Stomach (tissue), 9 donors: ENCODE results near the gene CUL4A. TPM values are rescaled to one million over a fixed set of nuclear protein-coding genes. Genes with fewer than 3 reads are reported as not detected.

Source experiments
- DNase-seq, 2 donors: peaks; one replicate each; pipeline versions ENCODE4 v3.0.0 to v3.0.0-alpha.2; 2013 to 2019
- H3K27ac ChIP-seq, 5 donors: fragments of 200-600 bp in 4 of 5; sonication (generic) in 4 of 5; one replicate each; pipeline ENCODE4 v1.5.1; 2013 to 2019; ENCODE audit warnings: mild to moderate bottlenecking in 1 of 5, moderate library complexity in 1 of 5
- H3K27me3 ChIP-seq, 3 donors: fragments of 200-600 bp; sonication (generic); one replicate each; pipeline ENCODE4 v1.5.1; 2017 to 2019; ENCODE audit warnings: mixed run types in 1 of 3
- H3K36me3 ChIP-seq, 4 donors: fragments of 200-600 bp; sonication (generic); 1 replicate in 3 of 4; 2 replicates in 1 of 4; pipeline ENCODE4 v1.5.1; 2016 to 2019
- H3K4me1 ChIP-seq, 4 donors: fragments of 200-600 bp; sonication (generic); one replicate each; pipeline ENCODE4 v1.5.1; 2016 to 2019
- H3K4me3 ChIP-seq, 4 donors: fragments of 200-600 bp; sonication (generic) in 3 of 4; one replicate each; pipeline ENCODE4 v1.5.1; 2016 to 2019; ENCODE audit warnings: mild to moderate bottlenecking in 1 of 4
- H3K9me3 ChIP-seq, 4 donors: fragments of 200-600 bp; sonication (generic); one replicate each; pipeline ENCODE4 v1.5.1; 2016 to 2019
- EP300 ChIP-seq: sonication (generic); formaldehyde crosslinking; IDR thresholded peaks from one replicate; pipeline ENCODE4 v1.6.1; 2017; ENCODE audit warnings: antibody characterized with exemption
- POLR2A ChIP-seq, 4 donors: fragments of 450-650 bp; IDR thresholded peaks; one replicate each; pipeline ENCODE4 v1.6.1; 2016; ENCODE audit warnings: antibody characterized with exemption in 4 of 4, control low read depth in 2 of 4, mild to moderate bottlenecking in 1 of 4, moderate library complexity in 1 of 4
- POLR2AphosphoS5 ChIP-seq, 3 donors: sonication (generic); formaldehyde crosslinking; IDR thresholded peaks; one replicate each; pipeline ENCODE4 v1.6.1; 2016; ENCODE audit warnings: antibody characterized with exemption in 3 of 3
- WGBS, 5 donors: extraction: QIAGEN DNeasy Blood & Tissue Kit in 3 of 5; methylation state at CpG; one replicate each; pipeline versions ENCODE4 v1.1.5 to v1.1.7; 2013 to 2018; 5-methylcytosine and 5-hydroxymethylcytosine counted together
- intact Hi-C: fragments of 100-400 bp; cut with DNase I; formaldehyde crosslinking; loops from one replicate; pipeline ENCODE4 v1.15.1; 2023; ENCODE audit warnings: low total_unique reads
- polyA plus RNA-seq, 3 donors: library from polyadenylated mRNA; stranded (reverse); fragments of 200-250 nt; gene quantifications; one replicate each; pipeline ENCODE4 v1.2.3, GENCODE V29; 2013
- total RNA-seq, 5 donors: library from RNA; depleted of rRNA; stranded (reverse); fragments of >200 nt; gene quantifications; one replicate each; pipeline versions ENCODE4 v1.1.0 to v1.2.3, GENCODE V29; 2014 to 2016
- TF ChIP-seq, protein P1 (sequence below), 7 experiments: fragments of 450-650 bp in 4 of 7; fragments of 200-600 bp in 3 of 7; sonication (generic) in 3 of 7; IDR thresholded peaks; one replicate each; pipeline ENCODE4 v1.5.1; 2016 to 2019; ENCODE audit warnings: antibody characterized with exemption in 7 of 7, control low read depth in 2 of 7, mild to moderate bottlenecking in 1 of 7
- donor health status: healthy with polysubstance abuse.
- donor health status: Bipolar disorder and iron deficiency.
- donor health status: healthy.

Gene CUL4A
- total and polyA plus RNA-seq, 8 donors: 24.4 to 153 (median 108) TPM

DNA sequence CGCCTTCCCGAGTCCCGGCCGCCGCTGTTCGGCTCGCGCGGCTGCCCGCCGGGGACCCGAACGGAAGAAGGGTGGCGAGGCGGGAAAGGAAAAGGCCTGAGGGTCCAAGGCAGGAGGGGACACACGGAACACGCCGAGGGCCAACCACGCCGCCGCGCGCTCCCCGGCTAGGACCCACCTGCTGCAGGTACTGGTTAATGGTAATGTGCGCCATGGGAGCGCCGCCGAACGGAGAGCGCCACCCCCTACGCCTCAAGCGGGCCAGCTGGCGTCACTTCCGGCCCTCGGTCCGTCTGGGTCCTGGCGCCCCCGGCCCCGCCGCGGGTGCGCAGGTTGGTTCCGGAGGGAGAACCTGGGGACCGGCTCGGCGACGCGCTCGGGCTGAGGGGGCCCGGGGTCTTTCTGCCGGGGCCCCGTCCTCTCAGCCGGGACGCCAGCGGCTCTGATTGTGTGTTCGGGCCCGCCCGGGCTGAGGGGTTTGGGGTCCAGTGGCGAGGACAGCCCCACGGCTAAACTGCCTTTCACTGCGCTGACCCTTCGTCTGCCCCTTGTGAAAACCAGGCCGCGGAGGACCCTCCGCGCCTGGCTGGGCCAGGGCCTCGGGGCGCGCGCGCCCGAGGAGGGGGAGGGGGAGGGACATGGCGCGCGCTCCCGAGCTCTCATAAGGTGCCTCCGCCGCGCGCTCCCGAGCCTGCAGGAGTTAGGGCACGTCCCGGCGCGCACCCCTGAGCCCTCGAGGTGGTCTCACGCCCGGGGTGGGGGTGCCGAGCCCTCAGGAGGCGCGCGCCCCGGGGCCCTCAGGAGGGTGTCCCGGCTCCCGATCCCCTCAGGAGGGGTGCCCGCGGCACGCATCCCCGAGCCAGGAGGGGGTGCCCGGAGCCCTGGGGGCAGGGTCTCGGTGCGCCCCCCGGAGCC lies 735 bp upstream of the CUL4A start, which contains the start of gene PCID2:
Gene PCID2 (minus strand): TSS at position 249 of the 915 bp plus-strand sequence. CDS start 35 bp downstream, at position 214.
- intact Hi-C loops: no loop called here
- Histone ChIP-seq H3K4me1 (peaks cover 49 to 81% (median 68%) of the 10 kb centered on the region in 4 donors), H3K36me3 (peaks cover 0 to 37% (median 22%) of the 10 kb centered on the region in 4 donors), H3K27me3 (no peaks in the 10 kb centered on the region), H3K4me3 (peak within 1 kb of the TSS; percentile 89 to 98 (median 96)), H3K9me3 (no peaks in the 10 kb centered on the region), H3K27ac (peak within 1 kb of the TSS; percentile 97 to 100 (median 100))
- peak; percentile 93 to 97 for DNase-seq
- TF ChIP-seq POLR2A (IDR thresholded peaks at IDR 0.05): peak in 2 of 4 donors; percentile 61 to 81
- TF ChIP-seq, protein P1, sequence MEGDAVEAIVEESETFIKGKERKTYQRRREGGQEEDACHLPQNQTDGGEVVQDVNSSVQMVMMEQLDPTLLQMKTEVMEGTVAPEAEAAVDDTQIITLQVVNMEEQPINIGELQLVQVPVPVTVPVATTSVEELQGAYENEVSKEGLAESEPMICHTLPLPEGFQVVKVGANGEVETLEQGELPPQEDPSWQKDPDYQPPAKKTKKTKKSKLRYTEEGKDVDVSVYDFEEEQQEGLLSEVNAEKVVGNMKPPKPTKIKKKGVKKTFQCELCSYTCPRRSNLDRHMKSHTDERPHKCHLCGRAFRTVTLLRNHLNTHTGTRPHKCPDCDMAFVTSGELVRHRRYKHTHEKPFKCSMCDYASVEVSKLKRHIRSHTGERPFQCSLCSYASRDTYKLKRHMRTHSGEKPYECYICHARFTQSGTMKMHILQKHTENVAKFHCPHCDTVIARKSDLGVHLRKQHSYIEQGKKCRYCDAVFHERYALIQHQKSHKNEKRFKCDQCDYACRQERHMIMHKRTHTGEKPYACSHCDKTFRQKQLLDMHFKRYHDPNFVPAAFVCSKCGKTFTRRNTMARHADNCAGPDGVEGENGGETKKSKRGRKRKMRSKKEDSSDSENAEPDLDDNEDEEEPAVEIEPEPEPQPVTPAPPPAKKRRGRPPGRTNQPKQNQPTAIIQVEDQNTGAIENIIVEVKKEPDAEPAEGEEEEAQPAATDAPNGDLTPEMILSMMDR (IDR thresholded peaks at IDR 0.05): peak in 1 of 7 experiments; percentile 11
- TF ChIP-seq EP300: no peak
- TF ChIP-seq POLR2AphosphoS5 (IDR thresholded peaks at IDR 0.05): peak; percentile 79 to 95 (median 90)
- 0 to 1% (median 0%) methylated on average over 13 to 101 of the region's 103 CpGs for WGBS, 5 donors

DNA sequence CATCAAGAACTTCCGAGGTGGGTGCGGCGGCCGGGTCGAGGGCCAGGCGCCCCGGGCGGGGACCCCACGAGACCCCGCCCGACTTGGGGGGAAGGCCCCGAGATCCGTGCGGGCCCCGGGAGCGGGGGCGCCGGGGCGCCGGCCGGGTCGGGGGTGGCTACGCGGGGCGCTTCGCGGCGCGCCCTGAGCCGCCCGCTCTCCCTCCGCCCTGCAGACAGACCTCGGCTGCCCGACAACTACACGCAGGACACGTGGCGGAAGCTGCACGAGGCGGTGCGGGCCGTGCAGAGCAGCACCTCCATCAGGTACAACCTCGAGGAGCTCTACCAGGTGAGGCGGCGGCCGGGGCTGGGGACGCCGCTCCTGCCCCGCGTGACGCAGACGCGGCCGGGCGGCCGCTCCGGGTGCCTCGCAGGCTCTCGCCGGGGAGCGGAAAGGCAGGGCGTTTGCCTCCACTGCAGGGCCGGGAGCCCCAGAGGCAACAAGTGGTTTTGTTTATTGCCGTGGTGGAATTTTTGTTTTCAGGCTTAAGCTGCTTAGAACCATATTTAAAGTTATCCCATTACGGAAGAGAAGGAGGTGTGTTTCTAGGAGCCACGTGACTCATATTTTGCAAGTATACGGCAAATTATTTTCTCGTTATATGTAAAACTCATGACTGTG lies 477 bp downstream of the CUL4A start:
- intact Hi-C loops: no loop called here
- WGBS, 5 donors: 0 to 1% (median 0%) methylated on average over 21 to 67 of the region's 67 CpGs
- Histone ChIP-seq H3K27me3 (no peaks in the 10 kb centered on the region), H3K4me3 (peak overlapping the region; percentile 89 to 98 (median 96)), H3K36me3 (peaks cover 0 to 27% (median 12%) of the 10 kb centered on the region in 4 donors), H3K4me1 (peaks cover 48 to 81% (median 67%) of the 10 kb centered on the region in 4 donors), H3K9me3 (no peaks in the 10 kb centered on the region), H3K27ac (peak overlapping the region; percentile 97 to 100 (median 100))
- peak; percentile 71 to 88 for DNase-seq
- TF ChIP-seq POLR2AphosphoS5 (IDR thresholded peaks at IDR 0.05) (peak in 1 of 3 donors; percentile 21), POLR2A (IDR thresholded peaks at IDR 0.05) (no peak), EP300 (no peak)
- TF ChIP-seq, protein P1 (IDR thresholded peaks at IDR 0.05): no peak

DNA sequence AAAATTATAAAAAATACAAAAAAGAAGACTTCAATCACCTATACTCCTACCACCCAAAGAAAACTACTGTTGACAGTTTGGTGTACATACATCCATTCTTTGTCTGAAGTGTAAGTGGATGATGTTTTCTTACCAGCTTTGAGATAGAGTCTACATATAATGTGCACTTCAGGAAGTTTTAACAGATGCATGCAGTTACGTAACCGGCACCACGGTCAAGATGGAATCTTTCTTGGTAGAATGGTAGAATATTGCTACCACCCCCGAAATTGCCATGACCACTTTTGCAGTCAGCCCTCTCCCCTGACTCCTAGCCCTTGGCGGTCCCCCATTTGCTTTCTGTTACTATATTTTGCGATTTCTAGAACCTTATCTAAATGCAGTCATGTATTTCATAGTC lies 1.4 kb downstream of the CUL4A start:
- H3K4me1 ChIP-seq: peaks cover 49 to 81% (median 71%) of the 10 kb centered on the region in 4 donors
- intact Hi-C loops: no loop called here
- H3K27ac ChIP-seq: no peak overlapping the region
- H3K9me3 ChIP-seq: no peaks in the 10 kb centered on the region
- no peak for TF ChIP-seq POLR2A (IDR thresholded peaks at IDR 0.05)
- TF ChIP-seq EP300: no peak
- TF ChIP-seq, protein P1 (IDR thresholded peaks at IDR 0.05): no peak
- no peak for TF ChIP-seq POLR2AphosphoS5 (IDR thresholded peaks at IDR 0.05)
- WGBS, 5 donors: 87 to 91% (median 89%) methylated on average over 6 of the region's 6 CpGs
- H3K36me3 ChIP-seq: peaks cover 0 to 22% (median 12%) of the 10 kb centered on the region in 4 donors
- H3K27me3 ChIP-seq: no peaks in the 10 kb centered on the region
- peak overlapping the region in 2 of 4 donors; percentile 89 to 98 for H3K4me3 ChIP-seq
- DNase-seq: no peak

DNA sequence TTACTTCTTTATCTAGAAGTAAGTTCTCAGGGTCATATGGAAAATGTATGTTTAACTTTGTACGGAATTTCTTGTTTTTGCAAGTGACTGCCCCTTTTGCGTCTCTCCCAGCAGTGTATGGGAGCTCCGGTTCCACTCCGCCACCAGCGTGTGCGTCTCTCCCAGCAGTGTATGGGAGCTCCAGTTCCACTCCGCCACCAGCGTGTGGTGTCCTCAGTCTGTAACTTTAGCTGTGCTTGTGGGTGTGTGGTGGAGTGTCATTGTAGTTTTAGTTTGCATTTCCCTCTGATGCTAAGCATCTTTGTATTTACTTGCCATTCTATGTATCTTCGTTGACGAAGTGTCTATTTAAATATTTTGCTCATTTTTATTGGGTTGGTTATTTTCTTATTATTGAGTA lies 2.4 kb downstream of the CUL4A start:
- no peak overlapping the region for H3K27ac ChIP-seq
- intact Hi-C loops: no loop called here
- TF ChIP-seq POLR2AphosphoS5 (IDR thresholded peaks at IDR 0.05) (no peak), POLR2A (IDR thresholded peaks at IDR 0.05) (no peak), EP300 (no peak)
- TF ChIP-seq, protein P1 (IDR thresholded peaks at IDR 0.05): no peak
- H3K4me3 ChIP-seq: no peak overlapping the region
- WGBS, 5 donors: 95 to 98% (median 98%) methylated on average over 10 of the region's 10 CpGs
- H3K36me3 ChIP-seq: peaks cover 0 to 15% (median 12%) of the 10 kb centered on the region in 4 donors
- H3K4me1 ChIP-seq: peaks cover 49 to 81% (median 72%) of the 10 kb centered on the region in 4 donors
- no peaks in the 10 kb centered on the region for H3K27me3 ChIP-seq
- no peaks in the 10 kb centered on the region for H3K9me3 ChIP-seq
- DNase-seq: peak in 1 of 2 donors; percentile 30
